ENCODE results near the gene HSPA6. TPM values are rescaled to one million over a fixed set of nuclear protein-coding genes. Genes with fewer than 3 reads are reported as not detected.

Gene HSPA6
- total RNA-seq, 1 donor from 2014 or later, result 4.5 TPM

GRCh38 chr1:161491472-161491871, 32.9 kb upstream of the HSPA6 start:
- intact Hi-C loops (cut with micrococcal nuclease), result no loop called here
- H3K4me3 Mint-ChIP-seq, result no peak overlapping the region
- POLR2A ChIA-PET, result interaction anchor here (0.7 to 1.4 kb wide), 3 partner anchors 11 to 423 kb away, joined by 3 read pairs; no protein-coding TSS in a partner anchor

GRCh38 chr1:161492827-161493226, 31.5 kb upstream of the HSPA6 start:
- ChIA-PET CTCF (no interaction called here), POLR2A (no interaction called here)
- Mint-ChIP-seq H3K27ac (no peak overlapping the region), H3K4me3 (no peak overlapping the region), H3K4me1 (no peaks in the 10 kb centered on the region), H3K9me3 (no peaks in the 10 kb centered on the region), H3K27me3 (peaks cover 47% of the 10 kb centered on the region), H3K36me3 (ENCODE audit: low read depth) (no peaks in the 10 kb centered on the region)
- intact Hi-C loops (cut with micrococcal nuclease), result no loop called here
- ATAC-seq (ENCODE audit: low read depth) (no peak), DNase-seq (no peak)
- TF ChIP-seq CTCF (IDR thresholded peaks at IDR 0.05), result no peak

More at GRCh38 chr1:161491472-161491871, 32.9 kb upstream of the HSPA6 start:
- peaks cover 4% of the 10 kb centered on the region for H3K4me1 Mint-ChIP-seq
- H3K36me3 Mint-ChIP-seq (ENCODE audit: low read depth), result no peaks in the 10 kb centered on the region
- H3K27ac Mint-ChIP-seq, result no peak overlapping the region
- peaks cover 45% of the 10 kb centered on the region for H3K27me3 Mint-ChIP-seq
- no peak for TF ChIP-seq CTCF (IDR thresholded peaks at IDR 0.05)
- ATAC-seq (ENCODE audit: low read depth) (no peak), DNase-seq (no peak)
- no peaks in the 10 kb centered on the region for H3K9me3 Mint-ChIP-seq
- CTCF ChIA-PET, result interaction anchor here (0.8 to 1.0 kb wide), 2 partner anchors 247 to 250 kb away, joined by 3 to 4 read pairs; no protein-coding TSS in a partner anchor

GRCh38 chr1:161494091-161494735, 30.1 kb upstream of the HSPA6 start:
- peaks cover 46% of the 10 kb centered on the region for H3K27me3 Mint-ChIP-seq
- DNase-seq (no peak), ATAC-seq (ENCODE audit: low read depth) (no peak)
- no peak overlapping the region for H3K4me3 Mint-ChIP-seq
- no peak for TF ChIP-seq CTCF (IDR thresholded peaks at IDR 0.05)
- no peak overlapping the region for H3K27ac Mint-ChIP-seq
- intact Hi-C loops (cut with micrococcal nuclease), result no loop called here
- CTCF ChIA-PET, result no interaction called here
- H3K36me3 Mint-ChIP-seq (ENCODE audit: low read depth), result no peaks in the 10 kb centered on the region
- POLR2A ChIA-PET, result interaction anchor here (0.6 kb wide), 1 partner anchor 118 kb away, joined by 3 read pairs; no protein-coding TSS in a partner anchor
- H3K9me3 Mint-ChIP-seq, result no peaks in the 10 kb centered on the region
- peaks cover 2% of the 10 kb centered on the region for H3K4me1 Mint-ChIP-seq

- intact Hi-C loops (cut with micrococcal nuclease), result no loop called here
- H3K9me3 Mint-ChIP-seq, result no peaks in the 10 kb centered on the region
- H3K4me3 Mint-ChIP-seq, result no peak overlapping the region
- ATAC-seq (ENCODE audit: low read depth) (no peak), DNase-seq (no peak)
- peaks cover 37% of the 10 kb centered on the region for H3K27me3 Mint-ChIP-seq
- H3K36me3 Mint-ChIP-seq (ENCODE audit: low read depth), result no peaks in the 10 kb centered on the region
- ChIA-PET POLR2A (no interaction called here), CTCF (no interaction called here)
- H3K4me1 Mint-ChIP-seq, result peaks cover 8% of the 10 kb centered on the region
- no peak for TF ChIP-seq CTCF (IDR thresholded peaks at IDR 0.05)
- no peak overlapping the region for H3K27ac Mint-ChIP-seq
Observed at GRCh38 chr1:161495490-161495889, 28.9 kb upstream of the HSPA6 start.

GRCh38 chr1:161497961-161498360, 26.4 kb upstream of the HSPA6 start:
- Mint-ChIP-seq H3K4me3 (no peak overlapping the region), H3K36me3 (ENCODE audit: low read depth) (no peaks in the 10 kb centered on the region), H3K27ac (no peak overlapping the region), H3K9me3 (no peaks in the 10 kb centered on the region), H3K4me1 (peaks cover 8% of the 10 kb centered on the region), H3K27me3 (peaks cover 27% of the 10 kb centered on the region)
- intact Hi-C loops (cut with micrococcal nuclease), result no loop called here
- CTCF ChIA-PET, result no interaction called here
- POLR2A ChIA-PET, result interaction anchor here (0.6 kb wide), 1 partner anchor 10 kb away, joined by 3 read pairs; no protein-coding TSS in a partner anchor
- no peak for DNase-seq
- TF ChIP-seq CTCF (IDR thresholded peaks at IDR 0.05), result no peak
- no peak for ATAC-seq (ENCODE audit: low read depth)

All from activated B cell treated with CpG ODN at 0.5 μM for 24 hours (primary cell).